Measurements from ENCODE around the gene KPNA5.

KPNA5 gene

GRCh38 chr6:116773886-116774285, 92.9 kb downstream of the KPNA5 start:
- Histone ChIP-seq H2BK12ac (ENCODE audit: low read length) (no peak overlapping the region), H3K27ac (ENCODE audit: low read depth, low read length) (no peak overlapping the region), H3K4ac (ENCODE audit: low read depth, low read length) (no peak overlapping the region), H2BK5ac (ENCODE audit: low read depth, low read length, poor library complexity) (no peak overlapping the region), H3K4me3 (ENCODE audit: low read depth, low read length) (no peak overlapping the region), H2AFZ (ENCODE audit: insufficient read depth, low read length, poor library complexity) (no peak overlapping the region), H3K4me1 (ENCODE audit: control insufficient read depth in 1 of 2, insufficient read depth in 2 of 2, low read length in 2 of 2) (no peaks in the 10 kb centered on the region), H3K23ac (ENCODE audit: low read length) (no peak overlapping the region), H3K27me3 (ENCODE audit: insufficient read depth, low read length) (no peaks in the 10 kb centered on the region), H3K18ac (ENCODE audit: low read length) (no peak overlapping the region), H2AK5ac (ENCODE audit: low read length) (no peak overlapping the region), H2BK120ac (ENCODE audit: insufficient read depth, low read length, poor library complexity) (no peak overlapping the region), H3K9ac (ENCODE audit: low read length) (no peak overlapping the region), H3K14ac (ENCODE audit: low read length) (no peak overlapping the region), H4K8ac (ENCODE audit: low read depth, low read length) (no peak overlapping the region), H4K91ac (ENCODE audit: low read depth, low read length) (no peak overlapping the region), H4K12ac (ENCODE audit: low read depth, low read length) (no peak overlapping the region), H3K9me3 (ENCODE audit: insufficient read depth, low read depth, low read length) (no peaks in the 10 kb centered on the region), H3K4me2 (ENCODE audit: low read length) (no peak overlapping the region), H3K36me3 (ENCODE audit: control insufficient read depth in 1 of 2, insufficient read depth in 2 of 2, low read length in 2 of 2) (no peaks in the 10 kb centered on the region), H3K79me1 (ENCODE audit: low read length) (no peaks in the 10 kb centered on the region), H3K79me2 (ENCODE audit: control insufficient read depth, insufficient read depth, low read length, poor library complexity) (no peaks in the 10 kb centered on the region)
- no CpG with 5 or more reads among the region's 1 CpG for WGBS (ENCODE audit: extremely low coverage, insufficient coverage, insufficient read length)
- DNase-seq = no peak

GRCh38 chr6:116779573-116780164, 98.7 kb downstream of the KPNA5 start:
- no peaks in the 10 kb centered on the region for H3K79me1 ChIP-seq (ENCODE audit: low read length)
- no peak overlapping the region for H3K27ac ChIP-seq (ENCODE audit: low read depth, low read length)
- no peaks in the 10 kb centered on the region for H3K4me1 ChIP-seq (ENCODE audit: control insufficient read depth in 1 of 2, insufficient read depth in 2 of 2, low read length in 2 of 2)
- H3K36me3 ChIP-seq (ENCODE audit: control insufficient read depth in 1 of 2, insufficient read depth in 2 of 2, low read length in 2 of 2) = no peaks in the 10 kb centered on the region
- no peak overlapping the region for H2AK5ac ChIP-seq (ENCODE audit: low read length)
- peak in 1 of 2 donors; percentile 74 for DNase-seq
- no peak overlapping the region for H4K91ac ChIP-seq (ENCODE audit: low read depth, low read length)
- no peak overlapping the region for H3K23ac ChIP-seq (ENCODE audit: low read length)
- H3K27me3 ChIP-seq (ENCODE audit: insufficient read depth, low read length) = no peaks in the 10 kb centered on the region
- H3K9ac ChIP-seq (ENCODE audit: low read length) = no peak overlapping the region
- no peak overlapping the region for H3K4me2 ChIP-seq (ENCODE audit: low read length)
- H2BK120ac ChIP-seq (ENCODE audit: insufficient read depth, low read length, poor library complexity) = no peak overlapping the region
- H2BK12ac ChIP-seq (ENCODE audit: low read length) = no peak overlapping the region
- no peak overlapping the region for H3K4ac ChIP-seq (ENCODE audit: low read depth, low read length)
- H2BK5ac ChIP-seq (ENCODE audit: low read depth, low read length, poor library complexity) = no peak overlapping the region
- no peak overlapping the region for H2AFZ ChIP-seq (ENCODE audit: insufficient read depth, low read length, poor library complexity)
- H3K79me2 ChIP-seq (ENCODE audit: control insufficient read depth, insufficient read depth, low read length, poor library complexity) = no peaks in the 10 kb centered on the region
- no peak overlapping the region for H3K4me3 ChIP-seq (ENCODE audit: low read depth, low read length)
- no peaks in the 10 kb centered on the region for H3K9me3 ChIP-seq (ENCODE audit: insufficient read depth, low read depth, low read length)
- WGBS (ENCODE audit: extremely low coverage, insufficient coverage, insufficient read length) = no CpG with 5 or more reads among the region's 13 CpGs
- H4K12ac ChIP-seq (ENCODE audit: low read depth, low read length) = no peak overlapping the region
- no peak overlapping the region for H3K14ac ChIP-seq (ENCODE audit: low read length)
- no peak overlapping the region for H4K8ac ChIP-seq (ENCODE audit: low read depth, low read length)
- no peak overlapping the region for H3K18ac ChIP-seq (ENCODE audit: low read length)

GRCh38 chr6:116783852-116784251, 102.8 kb downstream of the KPNA5 start:
- Histone ChIP-seq H3K79me2 (ENCODE audit: control insufficient read depth, insufficient read depth, low read length, poor library complexity) (no peaks in the 10 kb centered on the region), H2BK12ac (ENCODE audit: low read length) (no peak overlapping the region), H4K91ac (ENCODE audit: low read depth, low read length) (no peak overlapping the region), H2BK120ac (ENCODE audit: insufficient read depth, low read length, poor library complexity) (no peak overlapping the region), H3K9me3 (ENCODE audit: insufficient read depth, low read depth, low read length) (no peaks in the 10 kb centered on the region), H2BK5ac (ENCODE audit: low read depth, low read length, poor library complexity) (no peak overlapping the region), H3K23ac (ENCODE audit: low read length) (no peak overlapping the region), H3K4ac (ENCODE audit: low read depth, low read length) (no peak overlapping the region), H3K79me1 (ENCODE audit: low read length) (no peaks in the 10 kb centered on the region), H4K8ac (ENCODE audit: low read depth, low read length) (no peak overlapping the region), H3K9ac (ENCODE audit: low read length) (no peak overlapping the region), H3K18ac (ENCODE audit: low read length) (no peak overlapping the region), H3K4me3 (ENCODE audit: low read depth, low read length) (no peak overlapping the region), H3K36me3 (ENCODE audit: control insufficient read depth in 1 of 2, insufficient read depth in 2 of 2, low read length in 2 of 2) (no peaks in the 10 kb centered on the region), H3K27me3 (ENCODE audit: insufficient read depth, low read length) (no peaks in the 10 kb centered on the region), H4K12ac (ENCODE audit: low read depth, low read length) (no peak overlapping the region), H3K4me1 (ENCODE audit: control insufficient read depth in 1 of 2, insufficient read depth in 2 of 2, low read length in 2 of 2) (no peaks in the 10 kb centered on the region), H2AK5ac (ENCODE audit: low read length) (no peak overlapping the region), H3K4me2 (ENCODE audit: low read length) (no peak overlapping the region), H3K14ac (ENCODE audit: low read length) (no peak overlapping the region), H2AFZ (ENCODE audit: insufficient read depth, low read length, poor library complexity) (no peak overlapping the region), H3K27ac (ENCODE audit: low read depth, low read length) (no peak overlapping the region)
- WGBS (ENCODE audit: extremely low coverage, insufficient coverage, insufficient read length) = no CpG with 5 or more reads among the region's 5 CpGs
- no peak for DNase-seq
